HG03460 (cell line): ENCODE results near the gene MAPKAP1.

Experiments used
- ATAC-seq: cut with Tn5 transposase; IDR thresholded peaks from one replicate; pipeline ENCODE4 v1.9.1; 2021; ENCODE audit not compliant: unreplicated experiment

Gene MAPKAP1

DNA sequence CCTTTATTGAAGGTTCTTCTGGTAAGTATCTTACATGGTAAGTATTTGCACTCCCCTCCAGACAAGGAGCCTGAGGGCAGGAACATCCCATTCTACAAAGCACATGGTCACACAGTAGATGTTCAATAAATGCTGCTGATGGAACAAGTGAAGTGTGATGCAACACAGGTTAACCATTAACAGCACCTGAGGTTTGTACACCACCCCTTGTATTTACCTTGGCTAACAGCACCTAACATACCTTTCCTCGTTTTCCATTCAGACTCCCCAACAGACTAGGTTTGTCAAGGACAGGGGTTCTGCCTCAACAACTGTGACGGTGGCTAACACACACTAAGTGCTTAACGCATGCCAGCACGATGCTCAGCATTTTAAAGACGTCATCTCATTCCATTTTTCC lies 213.6 kb downstream of the MAPKAP1 start:
- no peak for ATAC-seq

DNA sequence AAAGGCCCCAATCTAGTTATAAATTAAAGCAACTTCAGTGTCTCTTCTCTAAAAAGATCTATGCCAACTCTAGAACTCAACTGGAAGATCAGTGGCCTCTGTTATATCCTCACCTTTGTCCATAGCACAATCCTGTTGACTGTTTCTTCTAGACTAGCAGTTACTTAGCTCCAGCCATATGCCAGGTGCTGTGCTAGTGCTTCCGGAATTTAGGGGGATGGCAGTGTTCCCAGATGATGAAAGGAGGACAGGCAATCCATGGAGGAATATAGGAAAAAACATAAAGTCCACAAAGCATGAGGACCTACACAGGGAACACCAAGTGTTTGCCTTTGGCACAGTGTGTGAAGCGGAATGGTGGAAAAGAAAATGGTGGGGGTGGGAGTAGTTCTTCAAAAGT lies 214.3 kb downstream of the MAPKAP1 start:
- no peak for ATAC-seq

DNA sequence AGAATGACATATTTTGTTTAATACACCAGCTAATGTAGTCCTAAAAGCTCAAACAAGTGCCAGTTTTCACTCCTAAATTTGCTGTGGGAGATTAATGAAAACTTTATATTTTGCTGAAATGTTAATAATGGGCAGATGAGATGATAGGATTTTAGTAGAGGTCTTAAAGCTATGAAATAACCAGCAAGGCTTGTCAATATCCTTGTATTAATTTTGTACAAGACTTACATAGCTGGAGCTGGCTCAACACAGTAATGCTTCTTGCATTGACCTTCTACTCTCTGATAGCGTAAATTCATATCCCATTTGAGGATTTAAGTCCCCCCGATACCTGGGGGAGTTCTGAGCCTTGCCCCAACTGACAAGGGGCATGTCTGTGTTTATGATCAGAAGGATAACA lies 219.2 kb downstream of the MAPKAP1 start:
- no peak for ATAC-seq

DNA sequence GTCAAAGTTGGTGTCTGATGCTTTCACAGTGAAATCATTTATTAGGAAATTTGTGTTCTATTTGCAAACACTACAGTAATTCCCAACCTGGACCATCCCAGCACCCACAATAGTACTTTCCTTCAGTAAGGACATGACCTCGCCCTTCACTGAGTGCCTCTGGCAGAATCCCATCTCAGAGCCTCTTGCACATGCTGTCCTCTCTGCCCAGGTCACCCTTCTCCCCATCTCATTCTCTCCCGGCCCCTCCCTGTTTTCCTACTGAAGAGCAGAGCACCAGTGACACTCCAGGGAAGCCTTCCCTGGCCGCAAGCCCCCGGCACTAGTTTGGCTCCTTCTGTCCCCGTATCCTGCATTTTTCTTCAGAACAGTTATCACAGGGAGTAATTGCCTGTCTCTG lies 220.4 kb downstream of the MAPKAP1 start:
- no peak for ATAC-seq

DNA sequence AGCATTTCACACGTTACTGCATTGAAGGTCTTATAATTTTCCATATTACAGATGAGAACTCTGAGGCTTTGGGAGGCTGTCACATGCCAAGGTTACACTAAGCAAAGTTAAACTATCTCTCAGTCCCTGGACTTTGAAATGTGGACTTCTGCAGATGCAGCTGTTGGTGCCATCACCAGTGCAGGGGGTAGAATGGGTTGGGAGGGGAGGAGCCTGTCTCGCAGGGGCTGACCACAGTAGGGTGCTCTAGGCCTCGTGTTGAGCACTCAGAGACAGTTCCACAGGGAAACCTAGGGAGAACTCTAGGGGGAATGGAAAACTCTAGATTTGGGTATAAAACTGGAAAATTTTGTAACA lies 220.9 kb downstream of the MAPKAP1 start:
- no peak for ATAC-seq

DNA sequence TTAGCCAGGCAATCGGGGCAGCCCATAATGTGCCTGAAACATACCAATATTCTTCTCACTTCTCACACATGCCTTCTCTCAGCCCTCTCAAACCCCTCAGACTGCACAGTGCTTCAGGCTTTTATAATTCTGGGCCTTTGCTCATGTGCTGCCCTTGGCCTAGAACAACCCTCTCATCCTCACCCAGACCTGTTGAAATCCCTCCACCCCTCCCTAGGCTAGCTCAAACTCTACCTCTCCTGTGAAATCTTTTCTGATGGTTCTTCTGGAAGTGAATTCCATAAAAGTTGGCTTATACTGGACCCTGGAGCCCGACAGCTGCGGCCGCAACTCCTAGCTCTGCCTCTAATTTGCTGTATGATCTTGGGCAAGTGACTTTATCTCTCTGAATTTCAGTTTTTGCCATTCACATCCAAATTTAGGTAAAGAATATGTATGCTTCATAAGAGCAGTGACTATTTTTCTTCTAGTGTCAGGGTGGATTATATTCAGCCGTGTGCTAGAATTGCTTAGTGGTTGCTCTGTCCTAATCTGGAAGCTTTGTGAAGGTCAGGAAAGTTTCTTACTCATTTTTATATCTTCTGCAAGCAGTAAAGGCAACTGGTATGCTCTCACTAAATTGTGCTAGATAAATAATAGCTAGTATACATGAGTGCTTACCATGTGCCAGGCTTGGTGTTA lies 221.4 kb downstream of the MAPKAP1 start:
- ATAC-seq, result no peak

DNA sequence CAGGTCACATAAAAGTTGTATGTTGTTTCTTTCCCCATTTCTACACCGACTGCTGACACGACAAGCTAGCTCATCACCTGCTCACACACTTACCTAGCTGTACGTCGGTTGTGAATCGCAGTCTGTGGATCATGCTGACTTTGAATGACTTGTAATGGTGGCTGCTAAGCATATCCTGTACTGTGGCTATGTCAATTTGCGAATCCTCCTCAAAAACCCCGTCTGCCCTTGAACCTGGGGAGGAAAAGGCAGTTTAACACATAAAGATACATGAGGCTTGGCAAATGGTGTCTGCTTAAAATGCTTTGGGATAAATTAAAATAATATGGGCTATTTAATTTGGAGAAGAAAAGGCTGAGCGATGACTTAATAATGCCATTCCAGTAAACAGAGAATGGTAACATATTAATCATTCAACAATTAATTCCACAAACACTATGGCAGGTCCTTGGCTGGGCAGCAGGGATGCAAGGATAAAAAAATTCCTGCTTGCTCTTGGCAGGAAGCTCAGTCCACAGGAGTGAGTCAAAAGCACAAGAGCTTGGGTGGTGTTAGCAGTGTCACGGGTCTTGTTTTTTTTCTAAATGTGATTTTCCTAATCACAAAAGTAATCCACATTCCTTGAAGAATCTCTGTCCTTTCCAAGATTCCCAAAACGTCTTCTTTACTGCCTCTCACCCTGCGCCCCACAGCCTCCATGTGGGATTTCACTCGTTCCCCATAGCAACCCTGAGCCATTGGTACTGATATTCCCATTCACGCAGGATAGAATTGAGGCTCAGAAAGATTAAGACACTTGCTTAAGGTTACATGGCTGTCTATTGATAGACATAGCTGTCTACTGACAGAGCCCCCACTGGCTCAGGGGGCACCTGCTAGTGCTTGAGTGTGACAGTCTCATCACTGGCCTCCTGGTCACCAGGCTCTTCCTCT lies 222.4 kb downstream of the MAPKAP1 start:
- ATAC-seq, result no peak

DNA sequence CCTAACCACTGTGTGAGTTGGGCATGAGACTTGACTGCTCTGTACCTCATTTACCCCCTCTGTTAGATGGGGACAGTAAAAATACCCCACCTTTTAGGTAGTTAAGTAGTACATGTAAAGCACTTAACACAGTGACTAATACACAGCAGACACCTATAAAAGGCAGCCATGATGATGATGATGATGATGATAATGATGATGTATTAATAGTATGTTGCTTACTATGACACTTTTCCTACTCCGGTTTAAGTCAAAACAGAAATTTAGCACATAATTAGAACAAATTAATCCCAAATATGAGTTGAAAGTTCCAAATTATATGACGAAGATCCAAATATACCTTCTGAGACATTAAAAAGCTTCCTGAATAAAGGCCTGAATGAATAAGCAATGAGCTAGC lies 223.3 kb downstream of the MAPKAP1 start:
- no peak for ATAC-seq

DNA sequence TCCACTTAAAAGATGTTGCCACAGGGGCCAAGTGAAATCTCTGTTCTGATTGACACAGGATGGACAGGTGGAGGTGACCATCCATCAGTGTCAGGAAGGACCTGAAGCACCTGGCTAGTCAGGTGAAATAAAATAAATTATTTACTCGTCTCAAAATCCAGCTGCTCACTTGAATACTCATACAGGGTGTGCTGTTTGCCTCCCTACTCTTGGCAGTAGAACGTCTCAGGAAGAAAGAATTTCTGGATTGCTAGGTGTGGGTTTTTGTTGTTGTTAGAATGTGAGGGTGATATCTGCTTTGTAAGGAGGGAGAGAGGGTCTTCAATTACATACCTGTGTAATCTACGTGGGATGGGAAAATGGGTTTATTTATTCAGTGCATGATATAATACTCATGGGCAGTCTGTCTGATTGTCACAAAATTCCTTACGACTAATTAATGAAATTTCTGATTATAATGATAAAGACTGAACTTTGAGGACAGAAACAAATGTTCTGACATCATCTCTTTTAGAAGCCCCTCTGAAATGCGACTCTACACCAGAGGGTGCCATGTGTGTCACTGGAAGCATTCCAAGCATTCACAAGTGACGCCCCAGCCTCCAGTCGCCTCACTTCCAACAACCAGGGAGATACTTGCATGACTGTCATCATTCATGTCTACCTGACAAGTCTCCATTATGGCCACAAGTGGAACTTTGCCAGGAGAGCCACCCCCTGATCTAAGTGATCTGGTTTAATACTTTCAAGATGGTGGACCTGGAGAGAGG lies 227.0 kb downstream of the MAPKAP1 start:
- ATAC-seq, result no peak

DNA sequence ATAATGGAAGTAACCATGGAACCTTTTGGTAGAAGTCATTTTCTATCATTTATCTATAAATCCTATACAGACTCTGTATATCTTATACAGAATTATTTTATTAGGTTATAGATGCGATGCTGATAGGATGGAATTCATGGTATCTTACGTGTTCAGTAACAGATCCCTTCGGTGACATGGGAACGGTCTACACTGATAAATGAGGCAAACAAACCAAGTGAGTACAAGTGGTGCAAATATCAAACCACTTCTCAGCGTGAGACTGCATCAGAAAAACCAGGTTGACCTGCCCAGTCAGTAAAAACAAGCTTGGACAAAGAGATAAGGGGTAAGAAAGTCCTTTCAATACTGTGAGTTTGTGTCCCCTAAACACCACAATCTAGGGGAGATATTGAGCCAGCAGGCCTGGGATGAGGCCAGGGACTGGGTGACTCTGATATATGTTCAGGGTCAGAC lies 229.9 kb downstream of the MAPKAP1 start:
- no peak for ATAC-seq

DNA sequence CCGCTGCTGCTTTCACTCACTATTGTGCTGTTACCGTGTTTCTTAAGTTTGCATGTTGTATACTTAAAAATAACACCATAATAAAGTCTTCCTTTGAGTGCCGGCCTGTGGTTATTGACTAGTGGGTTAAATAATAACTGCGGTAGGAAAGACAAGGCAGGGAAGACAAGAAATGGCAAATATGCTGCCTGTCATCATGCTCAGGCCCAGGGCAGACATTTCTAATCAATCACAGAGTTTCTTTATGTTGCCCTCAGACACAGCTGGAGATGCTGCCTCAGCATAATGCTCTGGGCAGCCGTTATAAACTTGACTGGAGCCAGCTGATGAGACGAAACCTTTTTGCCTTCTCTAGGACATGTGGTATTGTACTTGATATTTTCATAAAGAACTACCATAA lies 230.4 kb downstream of the MAPKAP1 start:
- no peak for ATAC-seq

DNA sequence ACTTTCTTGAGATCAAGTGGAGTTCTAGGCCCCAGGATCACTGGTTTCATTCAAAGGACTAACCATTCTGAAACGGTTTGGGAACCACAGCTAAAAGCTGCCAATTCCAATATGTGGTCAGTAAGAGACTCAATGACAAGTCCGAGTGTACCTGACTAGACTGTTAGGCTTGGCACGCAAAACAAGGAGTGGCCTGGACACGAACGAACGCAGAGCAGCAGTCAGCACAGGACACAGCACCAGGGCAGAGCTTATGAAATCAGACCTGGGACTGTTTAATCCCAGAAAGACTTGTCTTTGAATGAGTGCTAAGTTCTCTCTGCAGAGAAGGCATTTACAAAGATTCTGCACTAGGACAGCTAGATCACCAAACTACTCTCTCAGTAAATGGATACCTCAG lies 231.6 kb downstream of the MAPKAP1 start:
- no peak for ATAC-seq

DNA sequence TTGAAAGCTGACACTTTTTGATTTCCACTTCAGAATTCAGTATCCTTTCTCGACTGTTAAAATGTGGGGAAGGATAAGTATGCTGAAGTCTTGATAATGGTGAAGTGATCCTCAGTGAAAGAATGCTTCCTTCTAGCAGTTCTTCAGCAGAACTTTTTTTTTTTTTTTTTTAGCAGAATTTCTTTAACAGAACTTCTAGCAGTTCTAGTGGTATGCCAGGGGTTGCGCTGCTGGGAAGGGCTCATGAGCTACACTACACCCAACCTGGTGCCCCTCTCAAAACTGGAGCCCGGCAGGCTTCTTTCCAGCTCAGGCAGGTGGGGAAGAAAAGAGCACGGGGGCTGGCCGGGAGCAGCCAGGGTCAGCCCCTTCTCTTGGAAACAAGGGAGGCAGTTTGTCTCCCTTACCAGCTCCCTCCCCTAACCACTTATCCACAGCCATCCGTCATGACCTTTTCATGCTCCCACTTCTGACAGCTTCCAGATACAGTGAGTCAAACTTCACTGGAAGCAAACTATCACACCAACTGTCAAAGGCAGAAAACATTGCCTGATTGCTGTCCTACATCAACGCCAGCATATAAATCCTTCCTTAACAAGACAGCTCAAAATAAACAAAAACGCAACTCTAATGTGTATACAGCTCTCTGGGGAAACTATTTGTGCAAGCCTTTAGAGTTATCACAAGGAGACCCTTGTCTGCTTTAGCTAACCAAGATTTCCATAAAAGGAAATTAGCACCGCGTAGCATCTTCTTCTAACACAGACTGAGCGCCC lies 233.9 kb downstream of the MAPKAP1 start:
- ATAC-seq, result no peak

DNA sequence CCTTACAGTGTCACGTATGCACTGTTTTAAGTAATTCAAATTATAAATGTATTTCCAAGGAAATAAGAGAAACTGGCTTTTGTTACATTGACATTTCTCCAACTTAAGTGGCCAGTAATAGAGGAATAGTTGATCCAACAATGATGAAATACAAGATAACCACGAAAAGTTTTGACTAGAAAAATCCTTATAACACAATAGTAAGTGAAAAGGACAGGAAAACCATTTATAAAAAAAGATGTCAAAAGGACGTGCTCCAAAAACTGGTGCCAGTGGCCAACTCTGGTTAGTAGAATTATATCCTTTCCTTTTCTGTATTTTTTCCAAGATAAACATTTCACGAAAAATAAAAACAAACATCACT lies 234.5 kb downstream of the MAPKAP1 start:
- no peak for ATAC-seq

DNA sequence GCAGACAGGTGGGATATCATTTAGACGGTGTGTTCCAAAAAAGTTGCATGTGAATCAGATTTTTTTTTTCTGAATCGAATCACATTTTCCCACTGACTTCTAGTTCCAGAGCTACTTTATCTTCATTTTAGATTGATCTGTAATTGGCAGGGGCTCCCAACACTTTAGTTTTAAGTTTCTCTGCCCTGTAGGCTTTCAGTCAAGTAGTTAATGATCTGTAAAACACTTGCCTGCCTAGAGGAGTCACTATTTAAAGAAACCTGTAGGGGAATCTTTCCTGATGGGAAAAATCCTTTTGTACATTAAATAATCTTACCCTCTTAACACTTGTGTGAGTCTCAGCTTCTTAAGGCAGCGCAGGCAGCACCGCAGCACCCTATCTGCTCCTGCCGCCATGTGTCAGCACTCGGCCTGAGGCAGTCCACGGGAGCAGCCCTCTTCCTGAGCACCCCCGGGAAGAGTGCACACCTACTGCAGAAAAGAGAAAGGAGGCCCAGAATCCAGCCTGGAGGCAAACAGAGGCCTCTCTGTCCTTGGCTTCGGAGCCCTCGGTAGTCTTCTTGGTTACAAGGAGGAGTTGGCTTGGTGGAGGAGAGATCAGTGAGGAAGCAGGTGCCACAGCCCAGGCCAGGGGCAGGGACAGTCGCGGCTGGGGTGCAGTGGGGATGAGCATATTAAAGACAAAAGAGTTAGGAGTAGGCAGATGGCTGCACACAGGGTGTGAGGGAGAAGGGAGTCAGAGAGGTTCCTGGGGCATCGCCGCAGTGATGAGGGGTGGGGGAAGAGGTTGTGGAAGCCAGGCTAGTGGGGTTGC lies 236.0 kb downstream of the MAPKAP1 start:
- no peak for ATAC-seq

DNA sequence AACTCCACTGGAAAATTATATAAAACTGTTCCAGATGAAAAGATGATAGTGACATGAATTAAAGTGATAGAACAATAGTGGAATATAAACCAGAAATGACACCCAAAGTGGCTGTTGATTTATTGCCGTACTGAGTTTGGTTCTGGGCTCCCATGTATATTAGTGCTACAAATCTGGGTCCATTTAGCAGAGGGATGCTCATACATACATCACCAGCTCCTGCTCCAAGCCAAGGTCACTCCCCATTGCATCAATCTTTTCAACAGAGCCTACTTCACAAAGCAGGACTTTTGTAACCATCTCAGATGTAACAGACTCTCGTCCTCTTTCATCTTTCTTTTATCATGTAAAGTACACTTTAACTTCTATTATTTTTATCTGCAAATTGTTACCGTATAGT lies 236.8 kb downstream of the MAPKAP1 start:
- no peak for ATAC-seq

DNA sequence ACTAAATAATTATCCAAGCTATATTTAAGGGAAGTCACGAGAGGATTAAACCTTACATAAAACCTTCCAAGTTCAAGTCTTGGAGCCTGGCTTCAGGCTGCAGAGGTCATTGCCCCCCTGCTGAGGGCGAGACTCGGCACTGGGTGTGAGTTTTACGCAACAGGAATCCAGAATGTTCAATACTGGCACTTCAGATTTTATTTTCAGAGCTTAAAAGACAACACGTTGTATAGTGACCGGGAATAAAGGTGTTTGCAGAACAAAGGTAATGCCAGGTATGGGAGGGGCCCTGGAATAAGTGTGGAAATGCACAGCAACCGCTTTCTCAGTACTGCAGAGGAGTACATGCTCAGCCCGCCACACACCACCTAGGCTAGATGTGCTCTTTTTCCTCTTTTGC lies 238.4 kb downstream of the MAPKAP1 start:
- ATAC-seq, result no peak

DNA sequence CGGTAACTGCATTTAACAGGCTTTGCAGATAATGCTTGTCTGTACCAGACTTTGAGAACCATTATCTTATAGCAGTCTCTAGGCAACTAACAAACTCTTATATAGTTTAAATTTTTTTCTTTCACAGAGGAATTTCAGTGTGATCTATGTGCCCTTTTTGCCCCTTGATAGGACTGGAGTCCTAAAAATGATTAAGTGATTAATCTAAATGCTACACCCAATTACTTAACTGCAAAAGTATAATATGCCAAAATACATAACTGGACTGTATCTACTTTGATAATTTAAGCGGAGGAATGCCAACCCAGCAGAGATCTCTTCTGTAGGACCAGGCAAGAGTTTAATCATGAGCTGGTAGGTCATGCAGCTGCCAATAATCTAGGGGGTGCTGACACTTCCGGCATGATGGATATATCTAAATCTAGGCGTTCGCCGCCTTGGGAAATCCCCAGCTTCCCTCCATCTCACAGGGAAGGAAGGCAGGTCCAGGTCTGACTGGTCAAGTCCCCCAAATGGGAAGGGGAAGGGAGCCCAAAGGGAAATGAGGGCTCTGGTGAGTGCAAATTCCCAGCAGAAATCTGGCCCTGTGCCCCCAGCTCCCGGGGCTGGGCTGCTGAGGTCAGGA lies 239.8 kb downstream of the MAPKAP1 start:
- ATAC-seq, result no peak

DNA sequence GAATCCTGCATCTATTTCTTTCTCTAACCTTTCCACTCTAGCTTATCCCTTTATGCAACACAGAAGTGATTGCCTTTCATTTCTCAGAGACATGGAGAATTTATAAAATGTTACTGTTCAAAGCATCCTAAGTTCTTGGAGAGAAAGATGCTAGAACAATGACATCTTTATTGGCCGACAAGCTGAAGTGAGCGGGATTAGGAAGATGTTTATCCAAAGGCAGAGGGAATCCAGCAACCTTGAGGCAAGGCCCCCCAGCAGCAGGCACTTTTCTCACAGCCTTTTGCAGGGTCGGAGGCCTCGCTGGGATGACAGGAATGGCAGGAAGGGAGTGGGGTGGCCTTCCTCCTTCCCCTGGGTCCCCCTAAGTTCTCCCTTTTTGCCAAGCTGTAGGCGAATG lies 240.6 kb downstream of the MAPKAP1 start:
- ATAC-seq, result no peak
